ENCODE results near the gene PKD1.

PKD1 gene

GRCh38 chr16:2078691-2079090, 57.0 kb downstream of the PKD1 start:
- Mint-ChIP-seq H3K4me3 (no peak overlapping the region), H3K4me1 (ENCODE audit: low read depth) (no peaks in the 10 kb centered on the region), H3K9me3 (no peaks in the 10 kb centered on the region), H3K27ac (no peak overlapping the region), H3K36me3 (ENCODE audit: low read depth) (peaks cover 11% of the 10 kb centered on the region), H3K27me3 (ENCODE audit: low read depth) (no peaks in the 10 kb centered on the region)

GRCh38 chr16:2078096-2078495, 57.6 kb downstream of the PKD1 start:
- Mint-ChIP-seq H3K4me1 (ENCODE audit: low read depth) (no peaks in the 10 kb centered on the region), H3K36me3 (ENCODE audit: low read depth) (peaks cover 11% of the 10 kb centered on the region), H3K27me3 (ENCODE audit: low read depth) (no peaks in the 10 kb centered on the region), H3K27ac (no peak overlapping the region), H3K4me3 (no peak overlapping the region), H3K9me3 (no peaks in the 10 kb centered on the region)

GRCh38 chr16:2077696-2078095, 58.0 kb downstream of the PKD1 start:
- no peak overlapping the region for H3K4me3 Mint-ChIP-seq
- no peaks in the 10 kb centered on the region for H3K9me3 Mint-ChIP-seq
- H3K27ac Mint-ChIP-seq, result no peak overlapping the region
- peaks cover 11% of the 10 kb centered on the region for H3K36me3 Mint-ChIP-seq (ENCODE audit: low read depth)
- H3K4me1 Mint-ChIP-seq (ENCODE audit: low read depth), result no peaks in the 10 kb centered on the region
- no peaks in the 10 kb centered on the region for H3K27me3 Mint-ChIP-seq (ENCODE audit: low read depth)

GRCh38 chr16:2077016-2077415, 58.7 kb downstream of the PKD1 start:
- Mint-ChIP-seq H3K36me3 (ENCODE audit: low read depth) (peaks cover 7% of the 10 kb centered on the region), H3K4me3 (no peak overlapping the region), H3K9me3 (no peaks in the 10 kb centered on the region), H3K27ac (no peak overlapping the region), H3K4me1 (ENCODE audit: low read depth) (no peaks in the 10 kb centered on the region), H3K27me3 (ENCODE audit: low read depth) (no peaks in the 10 kb centered on the region)

GRCh38 chr16:2076072-2076865, 59.4 kb downstream of the PKD1 start:
- Mint-ChIP-seq H3K4me3 (no peak overlapping the region), H3K36me3 (ENCODE audit: low read depth) (peaks cover 7% of the 10 kb centered on the region), H3K4me1 (ENCODE audit: low read depth) (no peaks in the 10 kb centered on the region), H3K9me3 (no peaks in the 10 kb centered on the region), H3K27me3 (ENCODE audit: low read depth) (no peaks in the 10 kb centered on the region), H3K27ac (no peak overlapping the region)

GRCh38 chr16:2075631-2076030, 60.1 kb downstream of the PKD1 start:
- H3K9me3 Mint-ChIP-seq, result no peaks in the 10 kb centered on the region
- H3K27ac Mint-ChIP-seq, result no peak overlapping the region
- no peaks in the 10 kb centered on the region for H3K27me3 Mint-ChIP-seq (ENCODE audit: low read depth)
- H3K4me3 Mint-ChIP-seq, result no peak overlapping the region
- H3K4me1 Mint-ChIP-seq (ENCODE audit: low read depth), result no peaks in the 10 kb centered on the region
- H3K36me3 Mint-ChIP-seq (ENCODE audit: low read depth), result peaks cover 7% of the 10 kb centered on the region

- H3K27me3 Mint-ChIP-seq (ENCODE audit: low read depth), result no peaks in the 10 kb centered on the region
- no peaks in the 10 kb centered on the region for H3K4me1 Mint-ChIP-seq (ENCODE audit: low read depth)
These were observed 61.6 kb downstream of the PKD1 start for GRCh38 chr16:2074071-2074470.

GRCh38 chr16:2072926-2073325, 62.8 kb downstream of the PKD1 start:
- Mint-ChIP-seq H3K9me3 (no peaks in the 10 kb centered on the region), H3K36me3 (ENCODE audit: low read depth) (peaks cover 7% of the 10 kb centered on the region), H3K27me3 (ENCODE audit: low read depth) (no peaks in the 10 kb centered on the region), H3K4me1 (ENCODE audit: low read depth) (no peaks in the 10 kb centered on the region), H3K27ac (no peak overlapping the region), H3K4me3 (no peak overlapping the region)

More at GRCh38 chr16:2074071-2074470, 61.6 kb downstream of the PKD1 start:
- H3K9me3 Mint-ChIP-seq, result no peaks in the 10 kb centered on the region
- H3K4me3 Mint-ChIP-seq, result no peak overlapping the region
- H3K27ac Mint-ChIP-seq, result no peak overlapping the region
- peaks cover 7% of the 10 kb centered on the region for H3K36me3 Mint-ChIP-seq (ENCODE audit: low read depth)

GRCh38 chr16:2071454-2072202, 64.1 kb downstream of the PKD1 start:
- no peaks in the 10 kb centered on the region for H3K27me3 Mint-ChIP-seq (ENCODE audit: low read depth)
- no peak overlapping the region for H3K27ac Mint-ChIP-seq
- no peak overlapping the region for H3K4me3 Mint-ChIP-seq
- H3K9me3 Mint-ChIP-seq, result no peaks in the 10 kb centered on the region
- H3K36me3 Mint-ChIP-seq (ENCODE audit: low read depth), result peaks cover 6% of the 10 kb centered on the region
- no peaks in the 10 kb centered on the region for H3K4me1 Mint-ChIP-seq (ENCODE audit: low read depth)

GRCh38 chr16:2070576-2071453, 64.9 kb downstream of the PKD1 start:
- Mint-ChIP-seq H3K27ac (no peak overlapping the region), H3K36me3 (ENCODE audit: low read depth) (peaks cover 11% of the 10 kb centered on the region), H3K9me3 (no peaks in the 10 kb centered on the region), H3K4me3 (no peak overlapping the region), H3K27me3 (ENCODE audit: low read depth) (no peaks in the 10 kb centered on the region), H3K4me1 (ENCODE audit: low read depth) (no peaks in the 10 kb centered on the region)

- no peaks in the 10 kb centered on the region for H3K27me3 Mint-ChIP-seq (ENCODE audit: low read depth)
- no peak overlapping the region for H3K27ac Mint-ChIP-seq
- H3K4me3 Mint-ChIP-seq, result no peak overlapping the region
- no peaks in the 10 kb centered on the region for H3K9me3 Mint-ChIP-seq
- no peaks in the 10 kb centered on the region for H3K4me1 Mint-ChIP-seq (ENCODE audit: low read depth)
- peaks cover 16% of the 10 kb centered on the region for H3K36me3 Mint-ChIP-seq (ENCODE audit: low read depth)
These were observed 69.6 kb downstream of the PKD1 start for GRCh38 chr16:2066139-2066538.

GRCh38 chr16:2064368-2064945, 71.2 kb downstream of the PKD1 start:
- Mint-ChIP-seq H3K4me3 (no peak overlapping the region), H3K36me3 (ENCODE audit: low read depth) (peaks cover 16% of the 10 kb centered on the region)

GRCh38 chr16:2063861-2064260, 71.8 kb downstream of the PKD1 start:
- peaks cover 16% of the 10 kb centered on the region for H3K36me3 Mint-ChIP-seq (ENCODE audit: low read depth)
- no peaks in the 10 kb centered on the region for H3K4me1 Mint-ChIP-seq (ENCODE audit: low read depth)
- H3K27ac Mint-ChIP-seq, result no peak overlapping the region
- H3K9me3 Mint-ChIP-seq, result no peaks in the 10 kb centered on the region
- no peak overlapping the region for H3K4me3 Mint-ChIP-seq
- H3K27me3 Mint-ChIP-seq (ENCODE audit: low read depth), result no peaks in the 10 kb centered on the region

More at GRCh38 chr16:2064368-2064945, 71.2 kb downstream of the PKD1 start:
- no peaks in the 10 kb centered on the region for H3K27me3 Mint-ChIP-seq (ENCODE audit: low read depth)
- H3K4me1 Mint-ChIP-seq (ENCODE audit: low read depth), result no peaks in the 10 kb centered on the region
- H3K27ac Mint-ChIP-seq, result no peak overlapping the region
- H3K9me3 Mint-ChIP-seq, result no peaks in the 10 kb centered on the region

GRCh38 chr16:2062801-2063200, 72.9 kb downstream of the PKD1 start:
- Mint-ChIP-seq H3K9me3 (no peaks in the 10 kb centered on the region), H3K4me1 (ENCODE audit: low read depth) (no peaks in the 10 kb centered on the region), H3K36me3 (ENCODE audit: low read depth) (peaks cover 15% of the 10 kb centered on the region), H3K27me3 (ENCODE audit: low read depth) (no peaks in the 10 kb centered on the region), H3K4me3 (no peak overlapping the region), H3K27ac (no peak overlapping the region)
